ENCODE data around the gene BBS7.

BBS7 gene

DNA sequence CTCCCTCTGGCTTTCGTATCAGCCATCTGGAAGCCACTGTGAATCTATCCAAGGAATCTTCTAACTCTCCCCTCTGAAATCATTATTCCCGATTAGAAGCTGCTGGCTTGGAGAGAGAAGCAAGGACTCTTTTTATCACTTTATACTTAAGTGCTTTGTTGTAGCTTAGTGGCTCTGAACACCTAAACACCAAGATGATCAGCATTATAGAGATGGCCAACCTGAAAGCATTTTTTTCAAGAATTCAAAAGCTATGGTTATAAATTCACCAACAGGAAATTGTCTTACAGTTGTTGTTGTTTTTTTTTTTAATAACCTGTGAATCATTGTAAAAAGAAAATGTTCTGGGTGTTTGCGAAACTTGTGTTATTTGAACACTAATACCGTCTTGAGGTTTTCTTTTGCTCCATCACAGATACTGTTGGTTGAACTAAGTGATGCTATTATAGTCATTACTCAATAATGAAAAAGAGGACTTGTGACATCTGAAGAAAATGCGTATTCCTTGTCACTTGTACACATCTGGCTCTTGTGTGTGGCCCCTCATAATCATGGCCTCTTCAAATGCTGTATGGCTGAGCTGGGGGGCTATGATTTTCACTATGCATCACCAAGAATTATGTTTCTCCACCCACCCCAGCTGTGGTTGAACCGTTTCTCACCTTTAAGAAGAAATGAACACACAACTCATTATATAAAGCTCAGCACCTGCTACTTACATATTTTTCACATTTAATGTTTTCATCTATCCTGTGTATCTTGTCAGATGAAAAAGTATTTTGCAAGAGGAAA is 93.5 kb downstream of the BBS7 start:
- H4K20me1 ChIP-seq (ENCODE audit: insufficient read depth, low read length) = no peaks in the 10 kb centered on the region
- H2AFZ ChIP-seq (ENCODE audit: low read length) = no peak overlapping the region
- H3K36me3 ChIP-seq (ENCODE audit: insufficient read depth, low read length) = no peaks in the 10 kb centered on the region
- H3F3A ChIP-seq (ENCODE audit: insufficient read depth, low read length) = no peaks in the 10 kb centered on the region
- no peaks in the 10 kb centered on the region for H3K27me3 ChIP-seq (ENCODE audit: insufficient read depth, low read length)
- H3K9me2 ChIP-seq (ENCODE audit: low read depth, low read length) = no peaks in the 10 kb centered on the region
- H3K79me2 ChIP-seq (ENCODE audit: insufficient read depth, low read length) = no peaks in the 10 kb centered on the region
- no peak overlapping the region for H3K4me2 ChIP-seq (ENCODE audit: low read length)
- TF ChIP-seq EZH2 (IDR thresholded peaks at IDR 0.05; ENCODE audit: borderline replicate concordance, low read length) = no peak
- TF ChIP-seq, protein P1, sequence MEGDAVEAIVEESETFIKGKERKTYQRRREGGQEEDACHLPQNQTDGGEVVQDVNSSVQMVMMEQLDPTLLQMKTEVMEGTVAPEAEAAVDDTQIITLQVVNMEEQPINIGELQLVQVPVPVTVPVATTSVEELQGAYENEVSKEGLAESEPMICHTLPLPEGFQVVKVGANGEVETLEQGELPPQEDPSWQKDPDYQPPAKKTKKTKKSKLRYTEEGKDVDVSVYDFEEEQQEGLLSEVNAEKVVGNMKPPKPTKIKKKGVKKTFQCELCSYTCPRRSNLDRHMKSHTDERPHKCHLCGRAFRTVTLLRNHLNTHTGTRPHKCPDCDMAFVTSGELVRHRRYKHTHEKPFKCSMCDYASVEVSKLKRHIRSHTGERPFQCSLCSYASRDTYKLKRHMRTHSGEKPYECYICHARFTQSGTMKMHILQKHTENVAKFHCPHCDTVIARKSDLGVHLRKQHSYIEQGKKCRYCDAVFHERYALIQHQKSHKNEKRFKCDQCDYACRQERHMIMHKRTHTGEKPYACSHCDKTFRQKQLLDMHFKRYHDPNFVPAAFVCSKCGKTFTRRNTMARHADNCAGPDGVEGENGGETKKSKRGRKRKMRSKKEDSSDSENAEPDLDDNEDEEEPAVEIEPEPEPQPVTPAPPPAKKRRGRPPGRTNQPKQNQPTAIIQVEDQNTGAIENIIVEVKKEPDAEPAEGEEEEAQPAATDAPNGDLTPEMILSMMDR (IDR thresholded peaks at IDR 0.05; ENCODE audit: low read length) = no peak
- H3K4me1 ChIP-seq (ENCODE audit: insufficient read depth, low read length, severe bottlenecking) = no peaks in the 10 kb centered on the region
- H3K27ac ChIP-seq (ENCODE audit: low read depth, low read length, poor library complexity, severe bottlenecking) = no peak overlapping the region
- no peak overlapping the region for H3K4me3 ChIP-seq (ENCODE audit: low read depth, low read length, poor library complexity, severe bottlenecking)
- no peak overlapping the region for H3K9ac ChIP-seq (ENCODE audit: low read length)
- H3K9me3 ChIP-seq (ENCODE audit: low read length) = no peaks in the 10 kb centered on the region

Measured in OCI-LY1 (cell line).